ENCODE measurements around the gene YAP1.

Gene YAP1

GRCh38 chr11:102234779-102235439 lies 124.7 kb downstream of the YAP1 start:
- no peak for TF ChIP-seq CTCF (conservative IDR thresholded peaks at IDR 0.05)
- no peak overlapping the region for H3K27ac ChIP-seq

- H3K27ac ChIP-seq, result no peak overlapping the region
- TF ChIP-seq CTCF (conservative IDR thresholded peaks at IDR 0.05), result no peak
These were observed 127.0 kb downstream of the YAP1 start for GRCh38 chr11:102237096-102237735.

GRCh38 chr11:102238391-102238821 lies 128.2 kb downstream of the YAP1 start:
- no peak overlapping the region for H3K27ac ChIP-seq
- no peak for TF ChIP-seq CTCF (conservative IDR thresholded peaks at IDR 0.05)

GRCh38 chr11:102239448-102239847 lies 129.2 kb downstream of the YAP1 start:
- no peak overlapping the region for H3K27ac ChIP-seq
- TF ChIP-seq CTCF (conservative IDR thresholded peaks at IDR 0.05), result no peak

- TF ChIP-seq CTCF (conservative IDR thresholded peaks at IDR 0.05), result no peak
- no peak overlapping the region for H3K27ac ChIP-seq
These were observed 129.7 kb downstream of the YAP1 start for GRCh38 chr11:102239911-102240310.

GRCh38 chr11:102240502-102240901 lies 130.3 kb downstream of the YAP1 start:
- no peak overlapping the region for H3K27ac ChIP-seq
- TF ChIP-seq CTCF (conservative IDR thresholded peaks at IDR 0.05), result no peak

- H3K27ac ChIP-seq, result no peak overlapping the region; the same call in 1 of the 2 replicates
- TF ChIP-seq CTCF (conservative IDR thresholded peaks at IDR 0.05), result no peak
These were observed 130.8 kb downstream of the YAP1 start for GRCh38 chr11:102241026-102241425.

Measured in VCaP (cell line).